AG09309 (cell line): ENCODE data around the gene RANBP1.

Experiments used
- DNase-seq: peaks from one replicate; pipeline ENCODE4 v3.0.0-alpha.2; 2010; ENCODE audit warnings: low read depth
- H3K4me3 ChIP-seq: 2 replicates; pipeline ENCODE4 v1.5.1; 2011; ENCODE audit warnings: mild to moderate bottlenecking, low read depth, low read length, moderate library complexity; ENCODE audit not compliant: control insufficient read depth
- CTCF ChIP-seq: IDR thresholded peaks from 2 replicates; pipeline ENCODE4 v1.5.1; 2011; ENCODE audit warnings: mild to moderate bottlenecking, low read depth, low read length, inconsistent platforms; ENCODE audit not compliant: insufficient read depth, control insufficient read depth; ENCODE audit errors: missing control alignments

Gene RANBP1

DNA sequence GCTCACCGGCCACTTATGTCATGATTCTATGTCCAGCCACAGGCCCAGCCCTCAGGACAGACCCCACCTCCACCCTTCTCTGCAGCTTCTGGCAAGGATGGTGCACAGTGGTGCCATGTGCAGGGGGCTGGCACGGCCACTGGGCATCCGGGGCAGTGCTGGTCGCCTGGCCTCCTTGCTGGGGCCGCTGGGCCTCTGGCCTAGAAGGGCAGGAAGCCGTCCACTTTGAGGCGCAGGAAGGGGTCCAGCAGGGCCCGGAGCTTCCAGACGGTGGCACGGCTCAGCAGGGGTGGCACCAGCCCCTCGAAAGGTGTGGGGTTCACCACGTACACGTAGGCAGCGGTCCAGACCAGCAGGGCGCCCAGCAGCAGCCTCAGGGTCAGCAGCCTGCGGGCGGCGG lies 32.5 kb downstream of the RANBP1 start:
- TF ChIP-seq CTCF = no peak
- no peak overlapping the region for H3K4me3 ChIP-seq
- no peak for DNase-seq

- H3K4me3 ChIP-seq = no peak overlapping the region
- TF ChIP-seq CTCF = no peak
- no peak for DNase-seq
Measured at GRCh38 chr22:20149257-20150250, 33.6 kb downstream of the RANBP1 start.

DNA sequence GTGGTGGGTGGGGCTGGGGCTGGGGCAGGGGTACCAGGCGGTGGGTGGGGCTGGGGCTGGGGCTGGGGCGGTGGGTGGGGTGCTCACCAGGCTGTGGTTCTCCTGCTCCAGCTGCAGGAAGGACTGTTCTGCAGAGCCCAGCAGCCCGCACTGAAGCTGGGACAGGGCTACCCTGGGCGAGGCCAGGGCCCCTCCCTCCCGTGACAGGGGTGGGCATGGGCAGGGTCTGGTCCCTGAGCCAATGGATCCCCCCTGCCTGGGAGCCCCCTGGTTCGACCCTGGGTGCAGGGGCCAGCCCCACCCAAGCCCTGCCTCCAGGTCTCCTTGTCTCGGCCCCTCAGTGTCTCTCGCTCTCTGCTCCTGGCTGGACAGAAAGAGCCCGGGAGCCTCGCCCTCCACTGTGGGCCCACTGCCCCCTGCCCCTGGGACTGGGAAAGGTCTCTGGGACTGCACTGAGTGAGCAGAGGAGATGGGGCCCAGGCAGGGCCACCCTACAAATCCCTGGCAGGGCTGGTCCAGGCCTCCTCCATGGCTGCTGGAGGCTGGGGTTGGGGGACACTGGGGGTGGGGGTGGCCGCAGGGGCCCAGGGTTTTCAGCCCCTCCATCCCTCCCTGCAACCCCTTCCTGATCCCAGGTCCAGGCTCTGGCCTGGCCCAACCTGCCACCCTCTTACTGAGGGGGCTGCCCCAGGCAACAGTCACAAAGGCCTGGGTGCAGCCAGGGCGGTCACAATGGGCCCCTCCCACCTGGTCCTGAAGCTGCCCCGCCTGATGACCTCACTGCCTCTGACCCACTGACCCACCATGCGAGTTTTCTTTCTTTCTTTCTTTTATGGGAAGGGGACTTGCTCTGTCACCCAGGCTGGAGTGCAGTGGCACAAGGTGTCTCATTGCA lies 34.7 kb downstream of the RANBP1 start, which contains the start of gene CCDC188:
Gene CCDC188 (minus strand): TSS at position 675 of the 895 bp plus-strand sequence. CDS start 69 bp downstream, at position 606.
- H3K4me3 ChIP-seq = no peak within 1 kb of the TSS
- DNase-seq = no peak
- TF ChIP-seq CTCF = no peak

DNA sequence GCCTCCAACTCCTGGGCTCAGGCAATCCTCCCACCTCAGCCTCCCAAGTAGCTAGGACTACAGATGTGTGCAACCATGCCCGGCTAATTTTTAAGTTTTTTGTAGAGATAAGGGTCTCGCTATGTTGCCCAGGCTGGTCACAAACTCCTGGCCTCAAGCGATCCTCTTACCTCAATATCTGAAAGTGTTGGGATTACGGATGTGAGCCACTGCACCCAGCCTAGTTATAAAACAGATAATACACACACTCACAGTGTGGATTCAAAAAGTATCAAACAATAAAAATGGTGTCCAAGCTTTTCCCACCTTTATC lies 35.3 kb downstream of the RANBP1 start:
- TF ChIP-seq CTCF = no peak
- no peak for DNase-seq

DNA sequence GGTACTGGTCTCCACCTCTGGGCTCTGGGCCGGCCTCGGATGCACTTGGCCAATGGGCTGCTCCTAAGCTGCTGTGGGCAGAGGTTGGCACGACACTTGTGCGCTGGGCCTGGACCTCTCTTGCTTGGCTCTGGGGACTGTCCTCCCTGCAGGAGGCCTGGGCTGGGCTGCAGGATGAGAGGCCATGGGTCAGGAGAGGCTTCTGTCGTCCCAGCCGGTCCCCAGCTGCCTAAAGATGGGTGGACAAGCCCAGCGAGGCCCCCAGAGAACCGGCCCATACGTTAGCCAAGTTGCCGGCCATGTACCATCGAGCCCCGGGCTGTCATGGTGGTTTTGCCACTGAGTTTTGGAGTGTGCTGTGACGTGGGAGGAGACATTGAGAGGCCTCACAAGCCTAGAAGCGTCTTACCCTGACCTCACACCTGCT lies 36.6 kb downstream of the RANBP1 start:
- DNase-seq = no peak
- H3K4me3 ChIP-seq = no peak overlapping the region
- no peak for TF ChIP-seq CTCF

More for the DNA sequence above, 35.3 kb downstream of the RANBP1 start:
- no peak overlapping the region for H3K4me3 ChIP-seq

DNA sequence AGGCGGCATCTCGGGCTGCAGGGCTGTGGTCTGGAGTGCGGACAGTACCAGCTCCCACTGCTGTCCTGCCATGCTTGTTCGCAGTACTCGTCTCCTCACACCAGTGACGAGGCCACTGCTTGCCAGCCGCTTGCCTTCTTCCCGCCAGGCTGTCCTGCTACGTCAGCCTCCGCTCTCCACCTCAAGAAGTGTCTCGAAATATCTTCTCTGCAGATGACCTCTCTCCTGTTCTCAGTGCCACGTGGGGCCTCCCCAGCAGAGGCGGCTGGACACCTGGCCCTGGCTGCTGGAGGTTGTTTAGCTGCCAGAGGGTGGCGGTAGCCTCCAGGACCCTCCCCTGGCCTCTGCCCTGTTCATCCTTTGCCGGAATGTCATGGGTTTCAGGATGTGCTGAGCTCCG lies 38.0 kb downstream of the RANBP1 start:
- no peak overlapping the region for H3K4me3 ChIP-seq
- no peak for DNase-seq
- no peak for TF ChIP-seq CTCF
